Small intestine (tissue), 7 donors: ENCODE results near the gene DCD. TPM values are rescaled to one million over a fixed set of nuclear protein-coding genes. Genes with fewer than 3 reads are reported as not detected.
"Not testable (repeated sequence)": the region's sequence is repeated elsewhere in the genome, so short reads cannot be mapped to it uniquely, and the experiment has no call there.

Source experiments
- DNase-seq, 2 donors: peaks; one replicate each; pipeline versions ENCODE4 v3.0.0 to v3.0.0-alpha.2; 2013
- FAIRE-seq: peaks from 2 replicates; lab custom pipeline; 2012; peaks lifted over from hg19 to GRCh38; lab: Jason Lieb, UNC
- H3K27ac ChIP-seq, 3 donors: one replicate each; pipeline ENCODE4 v1.5.1; 2013; ENCODE audit warnings: low read length in 2 of 3, mild to moderate bottlenecking in 2 of 3, control low read depth in 1 of 3, inconsistent platforms in 1 of 3, low read depth in 1 of 3, moderate library complexity in 1 of 3
- H3K27me3 ChIP-seq, 3 donors: one replicate each; pipeline ENCODE4 v1.6.1; 2013; ENCODE audit warnings: low read length in 3 of 3, inconsistent platforms in 1 of 3; ENCODE audit not compliant: control insufficient read depth in 3 of 3, insufficient read depth in 3 of 3
- H3K36me3 ChIP-seq, 3 donors: one replicate each; pipeline ENCODE4 v1.6.1; 2013; ENCODE audit warnings: low read length in 3 of 3, inconsistent platforms in 1 of 3, low read depth in 1 of 3, mild to moderate bottlenecking in 1 of 3, moderate library complexity in 1 of 3; ENCODE audit not compliant: control insufficient read depth in 3 of 3, insufficient read depth in 2 of 3
- H3K4me1 ChIP-seq, 3 donors: one replicate each; pipeline ENCODE4 v1.6.1; 2013; ENCODE audit warnings: low read length in 2 of 3, inconsistent platforms in 1 of 3, low read depth in 1 of 3, mild to moderate bottlenecking in 1 of 3, moderate library complexity in 1 of 3; ENCODE audit not compliant: control insufficient read depth in 3 of 3, insufficient read depth in 2 of 3
- H3K4me3 ChIP-seq, 3 donors: one replicate each; pipeline ENCODE4 v1.5.1; 2013; ENCODE audit warnings: low read length in 3 of 3, control low read depth in 1 of 3, inconsistent platforms in 1 of 3, low read depth in 1 of 3, mild to moderate bottlenecking in 1 of 3, moderate library complexity in 1 of 3
- H3K9me3 ChIP-seq, 2 donors: one replicate each; pipeline ENCODE4 v1.6.1; 2013; ENCODE audit warnings: low read depth in 1 of 2, low read length in 1 of 2; ENCODE audit not compliant: control insufficient read depth in 2 of 2, insufficient read depth in 1 of 2
- WGBS, 3 donors: extraction: QIAGEN DNeasy Blood & Tissue Kit; methylation state at CpG; one replicate each; pipeline ENCODE4 v1.1.7; 2013; 5-methylcytosine and 5-hydroxymethylcytosine counted together
- polyA plus RNA-seq, 4 donors: library from polyadenylated mRNA; stranded (reverse) in 3 of 4; unstranded in 1 of 4; fragments of 200-250 nt in 3 of 4; fragments of 120-200 nt in 1 of 4; gene quantifications; one replicate each; pipeline versions ENCODE4 v1.2.1 to v1.2.3, GENCODE V29; 2013
- donor health status: healthy with polysubstance abuse.
- donor health status: control.
- donor health status: control.
- donor health status: Bipolar disorder and iron deficiency.
- donor health status: healthy.

Gene DCD
- polyA plus RNA-seq, 4 donors: not detected

GRCh38 chr12:54641554-54641953 is 6.6 kb downstream of the DCD start:
- H3K9me3 ChIP-seq: no peaks in the 10 kb centered on the region
- peaks cover 0 to 10% (median 3%) of the 10 kb centered on the region in 3 donors for H3K27me3 ChIP-seq
- H3K27ac ChIP-seq: no peak overlapping the region
- H3K4me1 ChIP-seq: no peaks in the 10 kb centered on the region
- H3K36me3 ChIP-seq: no peaks in the 10 kb centered on the region
- DNase-seq: no peak
- H3K4me3 ChIP-seq: no peak overlapping the region
- WGBS, 3 donors: 75 to 84% (median 75%) methylated on average over 1 of the region's 1 CpG
- no peak for FAIRE-seq

DNA sequence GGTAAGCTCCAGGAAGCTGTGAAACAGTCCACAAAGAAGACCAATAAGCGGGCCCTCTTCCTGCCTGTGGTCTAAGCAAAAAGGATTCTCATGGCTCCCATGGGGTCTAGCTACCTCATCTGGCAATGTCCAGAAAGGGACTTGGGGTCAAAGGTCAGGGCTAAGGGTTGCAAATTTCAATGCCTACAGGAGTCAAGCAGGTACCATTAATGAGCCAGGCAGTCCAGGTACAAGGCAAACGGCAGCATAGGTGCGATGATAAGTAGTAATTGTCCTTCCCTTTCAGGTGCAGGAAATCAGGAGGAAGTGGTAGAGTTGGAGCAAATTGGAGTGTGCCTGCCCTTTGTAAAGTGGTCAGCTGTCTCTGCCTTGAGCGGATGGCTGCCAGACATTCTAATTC is 7.1 kb downstream of the DCD start:
- no peaks in the 10 kb centered on the region for H3K9me3 ChIP-seq
- no peaks in the 10 kb centered on the region for H3K36me3 ChIP-seq
- no peak overlapping the region for H3K4me3 ChIP-seq
- H3K27me3 ChIP-seq: peaks cover 0 to 10% (median 3%) of the 10 kb centered on the region in 3 donors
- WGBS, 3 donors: 77 to 85% (median 79%) methylated on average over 4 of the region's 4 CpGs
- H3K4me1 ChIP-seq: no peaks in the 10 kb centered on the region
- DNase-seq (no peak), FAIRE-seq (no peak)
- H3K27ac ChIP-seq: no peak overlapping the region

DNA sequence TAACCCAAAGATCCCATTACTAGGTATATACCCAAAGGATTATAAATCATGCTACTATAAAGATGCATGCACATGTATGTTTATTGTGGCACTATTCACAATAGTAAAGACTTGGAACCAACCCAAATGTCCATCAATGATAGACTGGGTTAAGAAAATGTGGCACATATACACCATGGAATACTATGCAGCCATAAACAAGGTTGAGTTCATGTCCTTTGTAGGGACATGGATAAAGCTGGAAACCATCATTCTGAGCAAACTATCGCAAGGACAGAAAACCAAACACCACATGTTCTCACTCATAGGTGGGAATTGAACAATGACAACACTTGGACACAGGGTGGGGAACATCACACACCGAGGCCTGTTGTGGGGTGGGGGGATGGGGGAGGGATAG is 9.1 kb downstream of the DCD start:
- FAIRE-seq, DNase-seq, H3K27me3 ChIP-seq, H3K36me3 ChIP-seq, H3K4me3 ChIP-seq, H3K9me3 ChIP-seq, H3K27ac ChIP-seq, H3K4me1 ChIP-seq: not testable (repeated sequence)
- 85 to 92% (median 87%) methylated on average over 2 of the region's 2 CpGs for WGBS, 3 donors

DNA sequence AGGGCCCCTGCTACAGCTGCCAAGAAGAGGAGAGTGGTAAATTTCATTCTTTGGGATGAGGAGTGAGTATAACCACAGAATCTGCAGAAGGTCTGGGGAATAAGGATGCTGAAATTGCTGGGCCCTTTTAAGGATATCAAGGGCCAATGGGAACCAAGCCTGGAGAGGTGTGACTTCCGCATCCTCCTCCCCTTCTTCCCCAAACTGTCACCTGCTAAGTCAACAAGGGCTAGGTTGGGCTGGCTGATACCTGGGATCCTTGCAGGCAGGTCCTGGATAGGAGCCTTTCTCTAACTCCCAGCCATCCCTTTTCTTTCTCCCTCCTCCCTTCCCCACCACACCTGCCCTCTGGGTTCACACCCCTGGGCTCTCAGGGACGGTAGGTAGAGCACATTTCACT is 13.4 kb downstream of the DCD start, which contains the start of gene LACRT:
Gene LACRT (minus strand): TSS at position 101 of the 400 bp plus-strand sequence. CDS start 54 bp downstream, at position 47.
- Histone ChIP-seq H3K9me3 (no peaks in the 10 kb centered on the region), H3K27ac (no peak within 1 kb of the TSS), H3K27me3 (peaks cover 0 to 7% (median 5%) of the 10 kb centered on the region in 3 donors), H3K4me1 (no peaks in the 10 kb centered on the region), H3K36me3 (no peaks in the 10 kb centered on the region), H3K4me3 (no peak within 1 kb of the TSS)
- WGBS, 3 donors: 49 to 63% (median 56%) methylated on average over 2 of the region's 2 CpGs
- no peak for FAIRE-seq
- DNase-seq: no peak

DNA sequence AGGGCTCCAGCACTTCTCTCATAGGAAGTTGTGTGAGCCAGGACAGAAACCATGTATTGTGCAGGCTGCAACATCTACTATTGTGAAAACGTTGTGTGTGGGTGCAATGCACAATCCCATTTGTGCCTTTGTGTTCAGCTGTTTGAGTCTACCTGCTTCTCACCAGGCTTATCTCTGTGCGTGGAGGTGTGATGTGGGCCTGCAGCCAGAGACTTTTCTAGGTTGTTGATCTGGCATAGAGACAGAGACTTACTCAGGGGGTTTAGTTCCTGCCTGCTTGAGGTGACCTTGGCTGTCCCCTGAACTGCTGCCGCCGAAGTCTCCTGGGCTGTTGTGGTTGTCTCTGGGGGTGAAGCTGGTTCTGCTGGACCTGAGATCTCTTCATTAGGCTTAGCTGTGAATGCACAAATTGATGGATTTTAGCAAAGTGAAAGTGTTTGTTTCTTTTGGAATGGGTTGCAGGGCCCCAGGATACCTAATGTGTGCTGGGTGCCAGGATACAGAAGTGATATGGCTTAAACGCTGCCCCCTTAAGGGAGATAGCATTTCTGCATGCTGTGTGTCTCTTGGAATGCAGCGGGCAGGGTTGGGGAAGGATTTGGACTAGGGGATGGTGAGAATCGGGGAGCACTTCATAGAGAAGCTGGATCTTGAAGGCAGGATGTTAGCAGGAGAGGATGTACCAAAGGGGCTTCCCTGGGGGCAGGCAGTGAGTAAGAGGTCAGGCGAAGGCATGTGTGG is 16.0 kb downstream of the DCD start:
- peaks cover 0 to 10% (median 5%) of the 10 kb centered on the region in 3 donors for H3K27me3 ChIP-seq
- no peak for FAIRE-seq
- no peaks in the 10 kb centered on the region for H3K36me3 ChIP-seq
- H3K4me1 ChIP-seq: no peaks in the 10 kb centered on the region
- 41 to 61% (median 54%) methylated on average over 8 of the region's 8 CpGs for WGBS, 3 donors
- H3K4me3 ChIP-seq: no peak overlapping the region
- no peak overlapping the region for H3K27ac ChIP-seq
- peaks cover 0 to 13% of the 10 kb centered on the region in 2 donors for H3K9me3 ChIP-seq
- DNase-seq: no peak

GRCh38 chr12:54631551-54631950 is 16.6 kb downstream of the DCD start:
- no peaks in the 10 kb centered on the region for H3K4me1 ChIP-seq
- WGBS, 3 donors: 74 to 79% (median 76%) methylated on average over 5 of the region's 5 CpGs
- peaks cover 0 to 13% of the 10 kb centered on the region in 2 donors for H3K9me3 ChIP-seq
- FAIRE-seq: no peak
- DNase-seq: no peak
- peaks cover 0 to 10% (median 5%) of the 10 kb centered on the region in 3 donors for H3K27me3 ChIP-seq
- H3K36me3 ChIP-seq: no peaks in the 10 kb centered on the region
- no peak overlapping the region for H3K4me3 ChIP-seq
- no peak overlapping the region for H3K27ac ChIP-seq

DNA sequence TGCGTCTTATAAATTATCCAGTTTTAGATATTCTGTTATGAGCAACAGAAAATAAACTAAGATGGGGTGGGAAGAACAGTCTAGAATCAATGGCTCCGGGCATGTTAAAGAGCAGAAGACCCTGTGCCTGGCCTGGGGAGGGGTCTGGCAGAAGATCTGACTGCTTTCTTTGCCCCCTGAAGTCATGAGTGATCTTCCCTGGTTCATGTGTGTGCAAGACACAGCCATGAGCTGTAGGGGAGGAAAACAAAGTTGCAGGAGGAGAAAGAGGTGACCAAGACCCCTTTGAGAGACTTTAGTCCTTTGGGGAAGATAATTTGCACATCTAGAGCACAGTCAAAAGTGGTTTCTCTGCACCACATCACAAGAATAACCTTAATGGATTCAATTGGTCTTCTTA is 18.2 kb downstream of the DCD start:
- Histone ChIP-seq H3K9me3 (peaks cover 0 to 13% of the 10 kb centered on the region in 2 donors), H3K27ac (no peak overlapping the region), H3K4me3 (no peak overlapping the region), H3K36me3 (no peaks in the 10 kb centered on the region), H3K27me3 (peaks cover 0 to 10% (median 5%) of the 10 kb centered on the region in 3 donors), H3K4me1 (no peaks in the 10 kb centered on the region)
- WGBS, 3 donors: 70 to 82% (median 76%) methylated on average over 2 of the region's 2 CpGs
- FAIRE-seq (no peak), DNase-seq (no peak)

GRCh38 chr12:54628186-54628846 is 19.8 kb downstream of the DCD start:
- FAIRE-seq (no peak), DNase-seq (no peak)
- Histone ChIP-seq H3K27me3 (peaks cover under 1 to 9% (median 6%) of the 10 kb centered on the region in 3 donors), H3K4me1 (no peaks in the 10 kb centered on the region), H3K9me3 (peaks cover 0 to 13% of the 10 kb centered on the region in 2 donors), H3K27ac (no peak overlapping the region), H3K4me3 (no peak overlapping the region), H3K36me3 (no peaks in the 10 kb centered on the region)
- WGBS, 3 donors: 91 to 100% (median 94%) methylated on average over 3 of the region's 3 CpGs
